Cardiac muscle cell (in vitro differentiated cells and primary cell): Measurements from ENCODE around the gene ARPC4. TPM values are rescaled to one million over a fixed set of nuclear protein-coding genes. Genes with fewer than 3 reads are reported as not detected.
A peak's percentile ranks its signal among the peaks of the same experiment; 100 is the strongest.

Experiments used
- DNase-seq, 2 donors: peaks; one replicate each; pipeline versions ENCODE4 v3.0.0 to v3.0.0-alpha.2; 2010 to 2017; ENCODE audit warnings: low read depth in 1 of 2, low spot score in 1 of 2
- H3K27ac ChIP-seq: fragments of 200-600 bp; sonication (generic); 2 replicates; pipeline ENCODE4 v1.5.1; 2016
- H3K27me3 ChIP-seq: fragments of 200-600 bp; sonication (generic); 2 replicates; pipeline ENCODE4 v1.6.0; 2016; ENCODE audit warnings: control low read depth
- H3K36me3 ChIP-seq: fragments of 200-600 bp; sonication (generic); 2 replicates; pipeline ENCODE4 v1.5.1; 2016; ENCODE audit warnings: control low read depth
- H3K4me1 ChIP-seq: fragments of 200-600 bp; sonication (generic); 2 replicates; pipeline ENCODE4 v1.8.1; 2017; ENCODE audit warnings: low read depth, mild to moderate bottlenecking, mixed run types
- H3K4me3 ChIP-seq: fragments of 200-600 bp; sonication (generic); 2 replicates; pipeline ENCODE4 v1.5.1; 2016; ENCODE audit warnings: mild to moderate bottlenecking
- H3K9me3 ChIP-seq: fragments of 200-600 bp; sonication (generic); 2 replicates; pipeline ENCODE4 v1.5.1; 2017; ENCODE audit warnings: low read depth, mild to moderate bottlenecking, control low read depth
- CTCF ChIP-seq: IDR thresholded peaks from 2 replicates; pipeline ENCODE4 v1.5.1; 2012; ENCODE audit warnings: low read depth, mild to moderate bottlenecking, low read length
- polyA plus RNA-seq: library from polyadenylated mRNA; unstranded; fragments of >200 nt; fragmentation: Nextera tagmentation; extraction: Ambion mirVana; gene quantifications from 2 replicates; pipeline ENCODE4 v1.2.1, GENCODE V29; 2016
- total RNA-seq: library from RNA; depleted of rRNA; stranded (reverse); fragments of >200 nt; gene quantifications from 2 replicates; pipeline ENCODE4 v1.2.3, GENCODE V29; 2016

The ARPC4 gene
- total and polyA plus RNA-seq, 2 experiments from 2014 or later: 114 to 138 TPM

- Histone ChIP-seq H3K36me3 (peaks cover 10% of the 10 kb centered on the region), H3K9me3 (no peaks in the 10 kb centered on the region), H3K27ac (no peak overlapping the region), H3K4me3 (no peak overlapping the region), H3K27me3 (no peaks in the 10 kb centered on the region), H3K4me1 (no peaks in the 10 kb centered on the region)
- DNase-seq: no peak
- no peak for TF ChIP-seq CTCF
Measured at GRCh38 chr3:9831253-9831652, 38.4 kb downstream of the ARPC4 start.

GRCh38 chr3:9833078-9833477 is 40.2 kb downstream of the ARPC4 start:
- Histone ChIP-seq H3K4me3 (no peak overlapping the region), H3K27ac (no peak overlapping the region), H3K4me1 (no peaks in the 10 kb centered on the region), H3K9me3 (no peaks in the 10 kb centered on the region), H3K27me3 (no peaks in the 10 kb centered on the region), H3K36me3 (peaks cover 10% of the 10 kb centered on the region)
- DNase-seq: no peak
- no peak for TF ChIP-seq CTCF

GRCh38 chr3:9834520-9835380 is 41.9 kb downstream of the ARPC4 start:
- Histone ChIP-seq H3K9me3 (no peaks in the 10 kb centered on the region), H3K4me1 (no peaks in the 10 kb centered on the region)

GRCh38 chr3:9837701-9838582 is 45.1 kb downstream of the ARPC4 start:
- peaks cover 11% of the 10 kb centered on the region for H3K36me3 ChIP-seq
- H3K4me1 ChIP-seq: no peaks in the 10 kb centered on the region
- TF ChIP-seq CTCF: no peak
- no peak overlapping the region for H3K4me3 ChIP-seq
- H3K9me3 ChIP-seq: no peaks in the 10 kb centered on the region
- DNase-seq: peak in 1 of 2 donors; percentile 19
- H3K27me3 ChIP-seq: no peaks in the 10 kb centered on the region
- H3K27ac ChIP-seq: no peak overlapping the region

More at GRCh38 chr3:9834520-9835380, 41.9 kb downstream of the ARPC4 start:
- H3K36me3 ChIP-seq: peaks cover 4% of the 10 kb centered on the region
- H3K4me3 ChIP-seq: no peak overlapping the region
- no peak overlapping the region for H3K27ac ChIP-seq
- DNase-seq: no peak
- H3K27me3 ChIP-seq: no peaks in the 10 kb centered on the region
- TF ChIP-seq CTCF: no peak

- no peaks in the 10 kb centered on the region for H3K27me3 ChIP-seq
- DNase-seq: no peak
- no peak overlapping the region for H3K4me3 ChIP-seq
- no peak for TF ChIP-seq CTCF
- H3K36me3 ChIP-seq: peaks cover 11% of the 10 kb centered on the region
- no peak overlapping the region for H3K27ac ChIP-seq
- H3K4me1 ChIP-seq: no peaks in the 10 kb centered on the region
- H3K9me3 ChIP-seq: no peaks in the 10 kb centered on the region
Measured at GRCh38 chr3:9838856-9839255, 46.0 kb downstream of the ARPC4 start.
